ENCODE results near the gene DHODH.
A peak's percentile ranks its signal among the peaks of the same experiment; 100 is the strongest.
"Not testable (repeated sequence)": the region's sequence is repeated elsewhere in the genome, so short reads cannot be mapped to it uniquely, and the experiment has no call there.

The DHODH gene

DNA sequence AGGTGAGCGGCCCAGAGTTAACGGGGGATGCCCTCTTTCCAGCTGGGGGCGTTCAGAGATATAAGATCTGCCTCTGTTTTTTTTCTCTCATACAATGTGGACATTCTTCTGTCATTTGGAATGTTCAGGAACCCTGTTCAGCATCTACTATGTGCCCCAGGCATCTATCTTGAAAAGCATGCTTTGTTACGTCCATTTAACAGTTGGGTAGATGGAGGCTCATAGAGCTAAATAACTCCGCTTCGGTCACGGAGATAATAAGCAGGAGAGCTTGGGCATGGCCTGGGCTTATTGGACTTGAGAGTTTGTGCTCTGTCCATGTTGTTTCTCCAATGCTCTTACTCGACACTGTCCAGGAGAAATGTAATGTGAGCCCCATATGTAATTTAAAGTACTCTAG, 6.1 kb downstream of the DHODH start:
- no peak for DNase-seq

GRCh38 chr16:72015124-72015523, 6.6 kb downstream of the DHODH start:
- no peak for DNase-seq

DNA sequence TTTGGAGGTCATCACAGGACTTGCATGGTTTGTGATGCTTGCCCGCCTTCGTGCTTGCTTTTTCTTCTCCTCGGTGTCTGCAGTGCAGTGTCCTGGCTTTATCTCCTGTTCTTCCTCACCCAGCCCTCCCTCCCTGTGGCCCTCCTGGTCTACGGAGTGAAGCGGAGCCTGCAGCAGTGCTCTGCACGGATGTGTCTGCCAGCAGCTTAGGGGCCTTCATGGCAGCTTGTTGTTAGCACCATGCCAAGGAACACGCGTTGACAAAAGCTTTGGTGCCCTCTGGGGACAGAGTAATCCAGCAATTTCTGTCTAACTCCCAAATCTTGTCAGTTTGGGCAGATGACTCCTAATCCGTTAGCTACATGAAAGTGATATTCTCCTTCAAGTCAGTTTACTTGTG, 9.9 kb downstream of the DHODH start:
- DNase-seq = no peak

DNA sequence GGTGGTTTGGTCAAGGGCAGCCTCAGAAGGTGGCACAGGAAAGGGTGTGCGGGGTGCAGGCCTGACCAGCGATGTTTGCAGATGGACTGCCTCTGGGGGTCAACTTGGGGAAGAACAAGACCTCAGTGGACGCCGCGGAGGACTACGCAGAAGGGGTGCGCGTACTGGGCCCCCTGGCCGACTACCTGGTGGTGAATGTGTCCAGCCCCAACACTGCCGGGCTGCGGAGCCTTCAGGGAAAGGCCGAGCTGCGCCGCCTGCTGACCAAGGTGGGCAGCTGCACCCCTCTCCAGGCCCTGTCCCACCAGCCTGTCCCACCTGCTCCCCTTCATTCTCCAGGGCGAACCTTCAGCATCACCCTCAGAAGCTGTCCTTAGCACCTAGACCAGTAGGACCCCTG, 12.5 kb downstream of the DHODH start:
- no peak for DNase-seq

DNA sequence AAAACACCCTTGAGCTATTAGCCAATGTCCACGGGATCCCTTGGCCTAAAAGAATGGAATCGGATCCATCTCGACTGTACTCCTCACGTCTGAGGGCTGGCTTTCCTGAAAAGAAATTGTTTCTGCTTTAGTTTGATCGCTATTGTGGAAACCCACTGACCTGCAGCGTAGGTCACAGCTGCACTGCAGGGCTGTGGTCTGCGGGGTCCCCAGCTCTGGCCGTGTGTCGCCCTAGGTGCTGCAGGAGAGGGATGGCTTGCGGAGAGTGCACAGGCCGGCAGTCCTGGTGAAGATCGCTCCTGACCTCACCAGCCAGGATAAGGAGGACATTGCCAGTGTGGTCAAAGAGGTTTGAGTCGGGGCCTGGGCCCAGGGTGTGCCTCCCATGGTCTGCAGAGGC, 13.6 kb downstream of the DHODH start:
- no peak for DNase-seq

DNA sequence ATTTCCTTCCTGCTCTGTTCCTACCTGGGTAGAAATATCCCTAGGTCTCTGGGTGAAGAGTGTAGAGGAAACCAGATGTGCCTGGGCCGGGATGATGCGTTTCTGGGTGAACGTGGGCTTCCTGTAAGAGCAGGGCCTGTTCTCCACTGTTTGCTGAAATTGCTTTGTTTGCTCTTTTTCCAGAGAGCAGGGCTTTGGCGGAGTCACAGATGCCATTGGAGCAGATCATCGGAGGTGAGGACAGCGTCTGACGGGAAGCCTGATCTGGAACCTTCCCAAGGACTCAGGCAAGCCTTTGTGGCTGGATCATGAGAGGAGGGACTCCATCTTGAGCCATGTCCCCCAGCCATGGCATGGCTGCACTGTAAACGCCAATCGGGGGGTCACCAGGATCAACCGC, 15.4 kb downstream of the DHODH start:
- DNase-seq = no peak

- DNase-seq = no peak
Observed at GRCh38 chr16:72024862-72025382, 16.4 kb downstream of the DHODH start.

DNA sequence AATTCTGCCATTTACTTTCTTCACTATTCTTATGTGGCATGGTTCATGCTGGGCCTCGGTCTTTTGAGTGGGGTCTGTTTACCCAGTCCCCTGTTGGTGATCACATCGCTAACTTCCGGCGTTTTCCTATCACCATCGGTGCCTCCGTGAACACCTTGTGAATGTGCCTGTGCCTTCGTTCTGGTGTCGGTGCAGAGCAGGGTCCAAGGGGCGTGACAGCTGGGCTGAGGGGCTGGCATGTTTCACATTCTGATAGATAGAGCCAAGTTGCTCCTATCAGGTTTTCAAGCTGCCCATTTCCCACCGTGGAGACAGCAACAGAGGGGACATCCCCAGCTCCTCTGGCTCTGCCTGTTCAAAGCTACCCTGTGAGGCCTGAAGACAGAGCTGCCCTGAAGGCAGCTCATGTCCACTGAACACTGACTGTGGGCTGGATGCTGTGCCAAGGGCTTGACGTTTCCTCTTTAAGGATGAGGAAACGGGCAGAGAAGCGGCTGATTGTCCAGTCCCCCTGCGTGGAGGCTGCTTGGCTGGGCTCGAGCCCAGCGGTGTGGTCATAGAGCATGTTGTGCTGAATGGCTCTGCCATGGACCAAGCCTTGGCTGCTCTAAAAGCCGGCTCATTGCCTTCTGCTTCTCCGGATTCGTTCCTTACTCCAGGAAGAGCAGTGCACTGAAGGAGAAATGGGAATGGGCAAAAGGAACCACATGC, 17.0 kb downstream of the DHODH start:
- no peak for DNase-seq

GRCh38 chr16:72027669-72028378, 19.3 kb downstream of the DHODH start:
- DNase-seq = no peak

- DNase-seq = no peak
Observed at GRCh38 chr16:72029567-72030271, 21.2 kb downstream of the DHODH start.

DNA sequence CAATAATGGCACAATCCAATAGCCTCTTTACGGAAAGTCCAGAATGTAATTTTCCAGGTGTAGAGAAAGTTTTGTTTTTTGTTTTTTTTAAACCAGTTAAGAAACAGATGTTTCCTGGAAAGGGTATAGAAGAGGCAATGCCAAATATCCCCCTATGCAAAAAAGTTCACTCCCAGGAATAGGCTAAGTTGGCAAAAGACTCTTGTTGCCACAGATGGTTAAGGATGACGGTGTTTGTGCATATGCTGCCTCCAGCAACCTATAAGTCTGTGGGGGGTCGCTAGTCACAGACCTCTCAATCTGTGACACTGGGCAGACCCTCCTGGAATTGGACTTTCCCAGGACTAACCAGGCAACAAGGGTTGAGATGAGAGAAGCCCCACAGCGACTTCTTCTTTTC, 24.9 kb downstream of the DHODH start:
- DNase-seq = no peak

DNA sequence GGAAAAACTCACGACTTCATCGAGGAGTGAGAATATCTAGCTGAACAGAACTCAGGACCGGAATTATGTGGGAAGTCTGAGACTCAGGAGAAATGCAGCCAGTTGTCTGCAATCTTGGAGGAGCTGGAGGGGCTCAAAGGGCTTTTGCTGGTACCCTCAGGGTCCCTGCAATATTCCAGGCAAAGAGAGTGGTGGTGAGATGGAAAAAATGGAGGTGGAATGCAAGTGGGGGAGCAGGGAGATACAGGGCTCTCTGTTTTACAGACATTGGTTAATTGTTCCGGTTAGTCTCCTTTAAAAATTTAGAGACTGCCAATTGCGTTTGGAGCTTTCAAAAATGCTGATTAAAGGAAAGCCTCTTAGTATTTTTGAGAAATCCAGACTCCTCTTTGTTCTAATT, 27.6 kb downstream of the DHODH start:
- no peak for DNase-seq

DNA sequence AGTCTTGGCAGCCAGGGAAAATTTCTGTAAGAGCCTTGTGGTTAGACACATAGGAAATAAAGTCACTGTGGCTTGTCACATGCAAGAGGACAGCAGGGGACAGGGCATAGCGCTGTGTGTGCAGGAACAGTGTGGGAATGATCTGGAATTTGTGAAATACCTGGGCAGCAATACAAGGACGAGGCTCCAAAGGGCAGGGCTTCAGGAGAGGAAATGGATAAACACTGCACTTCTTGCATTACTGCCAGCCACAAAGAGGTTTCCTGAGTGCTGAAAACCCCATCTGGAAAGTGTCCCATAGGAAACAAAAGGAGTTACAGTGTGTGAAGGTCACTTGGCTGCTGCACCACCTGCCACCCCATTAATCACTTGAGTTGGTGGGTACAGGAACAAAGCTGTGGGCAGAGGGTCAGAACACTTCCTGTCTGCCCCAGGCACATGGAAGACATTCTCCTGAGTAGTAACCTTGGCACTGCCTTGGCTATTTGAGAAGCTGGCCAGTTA, 33.7 kb downstream of the DHODH start:
- peak; percentile 34 for DNase-seq

- DNase-seq = no peak
Observed at GRCh38 chr16:72043058-72043457, 34.5 kb downstream of the DHODH start.

- DNase-seq = no peak
Observed at GRCh38 chr16:72043539-72043938, 35.0 kb downstream of the DHODH start.

- no peak for DNase-seq
Observed at GRCh38 chr16:72044296-72044695, 35.8 kb downstream of the DHODH start.

- DNase-seq = no peak
Observed at GRCh38 chr16:72044825-72045359, 36.3 kb downstream of the DHODH start.

- DNase-seq = no peak
Observed at GRCh38 chr16:72049110-72049509, 40.6 kb downstream of the DHODH start.

DNA sequence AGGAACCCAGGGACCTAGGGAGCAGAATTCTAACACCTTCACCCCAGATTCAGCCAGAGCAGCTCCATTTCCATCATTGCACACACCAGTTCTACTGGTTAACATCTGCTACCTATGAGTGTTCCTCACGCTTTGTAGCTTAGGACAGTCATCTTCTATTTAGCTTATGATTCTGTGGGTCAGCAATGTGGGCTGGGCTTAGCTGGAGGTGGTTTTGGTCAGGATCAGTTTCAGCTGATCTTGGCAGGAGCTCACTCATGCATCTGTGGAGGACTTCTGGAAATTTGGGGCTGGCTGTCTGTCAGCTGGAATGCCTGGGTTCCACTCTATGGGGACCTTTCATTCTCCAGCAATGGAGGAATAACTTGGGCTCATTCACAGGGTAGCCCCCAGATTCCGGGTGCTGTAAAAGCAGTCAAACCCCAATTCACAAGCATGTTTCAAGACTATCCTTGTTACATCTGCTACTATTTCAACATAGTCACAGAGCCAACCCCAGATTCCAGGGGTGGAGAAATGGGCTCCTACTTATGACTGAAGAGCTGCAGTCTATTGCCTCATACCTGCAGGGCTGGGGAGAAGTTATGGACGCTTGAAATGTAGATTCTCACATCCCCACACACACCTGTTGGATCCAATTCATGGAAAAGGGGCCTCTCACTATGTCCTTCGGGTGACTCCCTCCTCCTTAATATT, 42.4 kb downstream of the DHODH start:
- DNase-seq = no peak

DNA sequence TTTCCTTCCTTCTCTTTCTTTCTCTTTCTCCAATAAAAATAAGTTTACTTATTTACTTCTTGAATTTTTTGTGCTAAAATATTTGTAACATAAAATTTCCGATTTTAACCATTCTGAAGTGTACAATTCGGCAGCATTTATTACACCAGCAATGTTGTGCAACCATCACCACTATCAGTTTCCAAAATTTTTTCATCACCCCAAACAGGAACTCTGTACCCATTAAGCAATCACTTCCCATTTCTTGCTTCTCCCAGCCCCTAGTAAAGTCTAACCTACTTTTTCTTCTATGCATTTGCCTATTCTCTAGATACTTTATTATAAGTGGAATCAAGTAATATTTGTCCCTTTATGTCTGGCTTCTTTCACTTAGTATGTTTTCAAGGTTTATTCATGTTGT, 43.3 kb downstream of the DHODH start:
- DNase-seq = no peak

GRCh38 chr16:72054254-72054847, 45.8 kb downstream of the DHODH start, which contains the start of gene HP:
Gene HP, plus strand, starts transcription at chr16:72054505. Its CDS starts 148 bp downstream, at chr16:72054653.
- DNase-seq = not testable (repeated sequence)

GRCh38 chr16:72055911-72056310, 47.4 kb downstream of the DHODH start:
- DNase-seq = no peak
